A549 (cell line): ENCODE measurements around the gene NADK2. TPM values are rescaled to one million over a fixed set of nuclear protein-coding genes. Genes with fewer than 3 reads are reported as not detected.

Experiments
- ATAC-seq, 2 experiments: fragments of 200-7000 bp in 1 of 2; fragments of >200 bp in 1 of 2; cut with Nextera tagmentation in 1 of 2; cut with Tn5 transposase in 1 of 2; 3 replicates each; pipeline versions ENCODE4 v1.8.0 to v1.9.1; 2018 to 2020; ENCODE audit warnings: mild to moderate bottlenecking in 1 of 2, moderate library complexity in 1 of 2
- CTCF ChIA-PET: fragments of 300-600 bp; sonication (Branson Sonifier 250); formaldehyde crosslinking; extraction: SDS; loops from one replicate; lab custom pipeline; 2021; ENCODE audit warnings: antibody characterized with exemption, inconsistent platforms; lab: Yijun Ruan, JAX
- POLR2A ChIA-PET: fragments of 350-600 bp; formaldehyde crosslinking; extraction: SDS; loops from one replicate; lab custom pipeline; 2021; ENCODE audit warnings: antibody characterized with exemption, inconsistent platforms; lab: Yijun Ruan, JAX
- DNase-seq, 2 experiments: peaks; one replicate each; pipeline versions ENCODE4 v3.0.0 to v3.0.0-alpha.2; 2011 to 2016; ENCODE audit warnings: low read depth in 1 of 2, low spot score in 1 of 2
- FAIRE-seq: peaks from 2 replicates; lab custom pipeline; 2011; peaks lifted over from hg19 to GRCh38; lab: Jason Lieb, UNC
- H3K27ac ChIP-seq, 2 experiments: fragments of >200 bp; sonication (Bioruptor Twin); formaldehyde crosslinking; 3 replicates each; pipeline ENCODE4 v1.5.1; 2016 to 2017
- H3K4me1 ChIP-seq: fragments of >200 bp; sonication (Bioruptor Twin); formaldehyde crosslinking; 3 replicates; pipeline ENCODE4 v1.6.1; 2016
- H3K4me2 ChIP-seq: fragments of >200 bp; sonication (Bioruptor Twin); formaldehyde crosslinking; 3 replicates; pipeline ENCODE4 v1.6.1; 2016
- H3K4me3 ChIP-seq: fragments of >200 bp; sonication (Bioruptor Twin); formaldehyde crosslinking; 3 replicates; pipeline ENCODE4 v1.5.1; 2016
- H3K9me3 ChIP-seq: fragments of >200 bp; sonication (Bioruptor Twin); formaldehyde crosslinking; 3 replicates; pipeline ENCODE4 v1.6.1; 2016
- CHD4 ChIP-seq: fragments of 200-600 bp; sonication (generic); IDR thresholded peaks from 2 replicates; pipeline ENCODE4 v1.6.1; 2016; ENCODE audit warnings: antibody characterized with exemption, mild to moderate bottlenecking, borderline replicate concordance
- EP300 ChIP-seq, 2 experiments: fragments of >200 bp; sonication (Bioruptor Twin); formaldehyde crosslinking; IDR thresholded peaks; 2 replicates in 1 of 2; 3 replicates in 1 of 2; pipeline ENCODE4 v1.6.1; 2016 to 2017
- ESRRA ChIP-seq: fragments of 150-350 bp; IDR thresholded peaks from 2 replicates; pipeline ENCODE4 v1.6.1; 2014; ENCODE audit warnings: mild to moderate bottlenecking, low read length, borderline replicate concordance
- FOSL2 ChIP-seq, 2 experiments: fragments of 450-650 bp in 1 of 2; fragments of >200 bp in 1 of 2; sonication (Bioruptor Twin) in 1 of 2; formaldehyde crosslinking; IDR thresholded peaks; 2 replicates each; pipeline versions ENCODE4 v1.5.0 to v1.6.1; 2016 to 2020; ENCODE audit warnings: mild to moderate bottlenecking in 1 of 2, moderate library complexity in 1 of 2
- FOXS1 ChIP-seq: fragments of 250-450 bp; sonication (Bioruptor Pico); IDR thresholded peaks from 2 replicates; pipeline ENCODE4 v1.5.0; 2020; ENCODE audit warnings: mild to moderate bottlenecking, moderate library complexity
- GATA3 ChIP-seq: IDR thresholded peaks from 2 replicates; pipeline ENCODE4 v1.6.1; 2012; ENCODE audit warnings: borderline replicate concordance
- HEYL ChIP-seq: fragments of 250-450 bp; sonication (Bioruptor Pico); IDR thresholded peaks from 2 replicates; pipeline ENCODE4 v1.8.0; 2021; ENCODE audit warnings: mild to moderate bottlenecking, moderate library complexity
- HOXB13 ChIP-seq: fragments of 250-450 bp; sonication (Bioruptor Pico); IDR thresholded peaks from 2 replicates; pipeline ENCODE4 v1.5.0; 2020; ENCODE audit warnings: low read depth, mild to moderate bottlenecking, moderate library complexity
- JUN ChIP-seq, 2 experiments: fragments of >200 bp; sonication (Bioruptor Twin); formaldehyde crosslinking; IDR thresholded peaks; 2 replicates in 1 of 2; 3 replicates in 1 of 2; pipeline ENCODE4 v1.6.1; 2016 to 2017
- JUNB ChIP-seq: fragments of >200 bp; sonication (Bioruptor Twin); formaldehyde crosslinking; IDR thresholded peaks from 2 replicates; pipeline ENCODE4 v1.6.1; 2016
- KDM1A ChIP-seq: fragments of 200-600 bp; sonication (generic); IDR thresholded peaks from 2 replicates; pipeline ENCODE4 v1.6.1; 2016; ENCODE audit warnings: low read depth, mild to moderate bottlenecking
- MAFK ChIP-seq: fragments of 450-650 bp; IDR thresholded peaks from 2 replicates; pipeline ENCODE4 v1.6.1; 2014; ENCODE audit not compliant: partially characterized antibody
- MYC ChIP-seq: IDR thresholded peaks from 2 replicates; pipeline ENCODE4 v1.6.1; 2012; ENCODE audit warnings: mild to moderate bottlenecking, inconsistent platforms, low read length, improper control_type of control experiment, borderline replicate concordance
- NFE2L2 ChIP-seq: fragments of 150-350 bp; conservative IDR thresholded peaks from 2 replicates; pipeline ENCODE4 v1.6.1; 2014; ENCODE audit warnings: low read length
- NPAS2 ChIP-seq: fragments of 250-450 bp; sonication (Bioruptor Pico); IDR thresholded peaks from 2 replicates; pipeline ENCODE4 v1.8.0; 2022; ENCODE audit warnings: mild to moderate bottlenecking, moderate library complexity, borderline replicate concordance
- POLR2AphosphoS2 ChIP-seq: conservative IDR thresholded peaks from 2 replicates; pipeline ENCODE4 v1.6.1; 2012; ENCODE audit warnings: low read length, improper control_type of control experiment, inconsistent platforms
- RNF2 ChIP-seq: fragments of 200-600 bp; sonication (generic); IDR thresholded peaks from 2 replicates; pipeline ENCODE4 v1.6.1; 2016; ENCODE audit warnings: low read depth, mild to moderate bottlenecking, antibody characterized with exemption, moderate library complexity, borderline replicate concordance
- SMC3 ChIP-seq: fragments of >200 bp; sonication (Bioruptor Twin); formaldehyde crosslinking; IDR thresholded peaks from 3 replicates; pipeline ENCODE4 v1.6.1; 2018; ENCODE audit warnings: inconsistent platforms
- TFCP2L1 ChIP-seq: fragments of 250-450 bp; sonication (Bioruptor Pico); IDR thresholded peaks from 2 replicates; pipeline ENCODE4 v1.5.0; 2021; ENCODE audit warnings: mild to moderate bottlenecking
- ZC3H11A ChIP-seq: fragments of 450-650 bp; IDR thresholded peaks from 2 replicates; pipeline ENCODE4 v1.6.1; 2014; ENCODE audit warnings: antibody characterized with exemption, mild to moderate bottlenecking
- ZFP36 ChIP-seq: fragments of 450-650 bp; IDR thresholded peaks from 2 replicates; pipeline ENCODE4 v1.6.1; 2014; ENCODE audit warnings: borderline replicate concordance; ENCODE audit not compliant: partially characterized antibody
- ZSCAN20 ChIP-seq: fragments of 250-450 bp; sonication (Bioruptor Pico); IDR thresholded peaks from 2 replicates; pipeline ENCODE4 v1.8.0; 2022; ENCODE audit warnings: mild to moderate bottlenecking, moderate library complexity
- WGBS: methylation state at CpG from one replicate; pipeline ENCODE4 v1.1.6; 2017; ENCODE audit errors: missing lambda C conversion rate; 5-methylcytosine and 5-hydroxymethylcytosine counted together
- polyA plus RNA-seq, 4 experiments: library from polyadenylated mRNA; depleted of rRNA in 3 of 4; stranded (reverse); fragments of >200 nt; fragmentation: RNase III in 1 of 4; extraction: RNeasy Plus Mini Kit Qiagen cat#74134 plus additional on column Dnase treatment in 1 of 4; gene quantifications; 2 replicates in 3 of 4; 3 replicates in 1 of 4; pipeline ENCODE4 v1.2.3, GENCODE V29; 2011 to 2017
- TF ChIP-seq, protein P1 (sequence below): fragments of 450-650 bp; IDR thresholded peaks from 2 replicates; pipeline ENCODE4 v1.6.1; 2014; ENCODE audit warnings: antibody characterized with exemption
- TF ChIP-seq, protein P2 (sequence below): fragments of >200 bp; sonication (Bioruptor Twin); formaldehyde crosslinking; IDR thresholded peaks from 3 replicates; pipeline ENCODE4 v1.6.1; 2016
- TF ChIP-seq, protein P3 (sequence below): IDR thresholded peaks from 2 replicates; pipeline ENCODE4 v1.6.1; 2012
- TF ChIP-seq, protein P4 (sequence below): fragments of 250-450 bp; sonication (Bioruptor Pico); IDR thresholded peaks from 2 replicates; pipeline ENCODE4 v1.5.0; 2021; ENCODE audit warnings: mild to moderate bottlenecking, moderate library complexity, borderline replicate concordance
- TF ChIP-seq, protein P5 (sequence below): IDR thresholded peaks from 2 replicates; pipeline ENCODE4 v1.6.1; 2012

NADK2 gene
- polyA plus RNA-seq, 2 of the 4 experiments (the other 2 are of a cell fraction) = 12.6 to 21.9 TPM

DNA sequence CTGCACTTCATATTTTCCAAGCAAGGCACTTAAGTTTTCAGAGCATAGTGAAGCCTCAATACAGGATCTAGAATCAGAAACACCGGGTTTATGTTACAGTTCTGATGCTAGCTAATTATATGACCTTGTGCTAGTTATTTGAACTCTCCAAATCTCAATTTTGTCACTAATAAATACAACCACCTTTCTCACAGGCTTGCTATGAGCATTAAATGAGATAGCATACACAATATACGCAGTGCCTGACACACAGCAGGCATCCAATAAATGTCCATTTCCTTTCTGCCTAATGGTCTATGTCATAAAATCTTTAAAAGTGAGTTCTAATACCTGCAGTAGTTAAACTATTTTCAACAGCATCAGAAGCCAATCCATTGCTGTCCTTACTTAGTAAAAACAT lies 32.9 kb downstream of the NADK2 start:
- H3K9me3 ChIP-seq = no peaks in the 10 kb centered on the region
- H3K27ac ChIP-seq = no peak overlapping the region
- H3K4me2 ChIP-seq = no peak overlapping the region
- no peak for ATAC-seq
- H3K4me1 ChIP-seq = no peaks in the 10 kb centered on the region
- WGBS = 90% methylated on average over 2 of the region's 2 CpGs
- H3K4me3 ChIP-seq = no peak overlapping the region
- DNase-seq = no peak
- no peak for FAIRE-seq
- TF ChIP-seq NPAS2 (no peak), ESRRA (no peak), ZFP36 (no peak), RNF2 (no peak), HOXB13 (no peak)
- TF ChIP-seq, protein P1, sequence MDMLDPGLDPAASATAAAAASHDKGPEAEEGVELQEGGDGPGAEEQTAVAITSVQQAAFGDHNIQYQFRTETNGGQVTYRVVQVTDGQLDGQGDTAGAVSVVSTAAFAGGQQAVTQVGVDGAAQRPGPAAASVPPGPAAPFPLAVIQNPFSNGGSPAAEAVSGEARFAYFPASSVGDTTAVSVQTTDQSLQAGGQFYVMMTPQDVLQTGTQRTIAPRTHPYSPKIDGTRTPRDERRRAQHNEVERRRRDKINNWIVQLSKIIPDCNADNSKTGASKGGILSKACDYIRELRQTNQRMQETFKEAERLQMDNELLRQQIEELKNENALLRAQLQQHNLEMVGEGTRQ = no peak
- TF ChIP-seq, all 56 proteins: peak for 0
- ChIA-PET POLR2A (no interaction called here), CTCF (no interaction called here)

DNA sequence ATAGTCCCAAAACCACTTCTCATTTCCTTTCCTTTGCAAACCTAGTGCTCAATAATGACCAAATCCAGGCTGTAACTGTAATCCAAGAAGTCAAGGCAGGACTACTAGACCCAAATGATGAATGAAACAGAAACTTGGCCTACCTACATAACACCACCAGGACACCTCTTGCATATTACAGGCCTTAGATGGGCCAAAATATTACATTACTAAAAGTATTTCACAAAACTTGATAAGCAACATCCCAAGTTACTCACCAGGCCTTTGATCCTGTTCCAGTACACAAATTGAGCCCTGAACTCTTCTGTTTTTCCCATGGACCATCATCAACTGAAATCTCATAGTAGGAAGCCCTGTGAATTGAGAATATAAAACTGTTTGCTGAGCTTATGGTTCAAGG lies 34.8 kb downstream of the NADK2 start:
- ChIA-PET POLR2A (no interaction called here), CTCF (interaction anchor here (1.0 kb wide), 1 partner anchor 29 kb away, joined by 3 read pairs; no protein-coding TSS in a partner anchor)
- TF ChIP-seq ZC3H11A = no peak
- no peak for TF ChIP-seq MAFK
- no peak for TF ChIP-seq EP300 (IDR thresholded peaks at IDR 0.05)
- no peak for TF ChIP-seq ZSCAN20
- TF ChIP-seq TFCP2L1 (CRISPR knock-in tag) = no peak
- TF ChIP-seq, protein P2, sequence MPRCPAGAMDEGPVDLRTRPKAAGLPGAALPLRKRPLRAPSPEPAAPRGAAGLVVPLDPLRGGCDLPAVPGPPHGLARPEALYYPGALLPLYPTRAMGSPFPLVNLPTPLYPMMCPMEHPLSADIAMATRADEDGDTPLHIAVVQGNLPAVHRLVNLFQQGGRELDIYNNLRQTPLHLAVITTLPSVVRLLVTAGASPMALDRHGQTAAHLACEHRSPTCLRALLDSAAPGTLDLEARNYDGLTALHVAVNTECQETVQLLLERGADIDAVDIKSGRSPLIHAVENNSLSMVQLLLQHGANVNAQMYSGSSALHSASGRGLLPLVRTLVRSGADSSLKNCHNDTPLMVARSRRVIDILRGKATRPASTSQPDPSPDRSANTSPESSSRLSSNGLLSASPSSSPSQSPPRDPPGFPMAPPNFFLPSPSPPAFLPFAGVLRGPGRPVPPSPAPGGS = no peak
- TF ChIP-seq POLR2AphosphoS2 = no peak
- TF ChIP-seq CHD4 = no peak
- no peak for TF ChIP-seq FOSL2 (IDR thresholded peaks at IDR 0.05)
- TF ChIP-seq FOSL2 (CRISPR knock-in tag; IDR thresholded peaks at IDR 0.05) = no peak
- TF ChIP-seq, protein P1 = no peak
- TF ChIP-seq, protein P3, sequence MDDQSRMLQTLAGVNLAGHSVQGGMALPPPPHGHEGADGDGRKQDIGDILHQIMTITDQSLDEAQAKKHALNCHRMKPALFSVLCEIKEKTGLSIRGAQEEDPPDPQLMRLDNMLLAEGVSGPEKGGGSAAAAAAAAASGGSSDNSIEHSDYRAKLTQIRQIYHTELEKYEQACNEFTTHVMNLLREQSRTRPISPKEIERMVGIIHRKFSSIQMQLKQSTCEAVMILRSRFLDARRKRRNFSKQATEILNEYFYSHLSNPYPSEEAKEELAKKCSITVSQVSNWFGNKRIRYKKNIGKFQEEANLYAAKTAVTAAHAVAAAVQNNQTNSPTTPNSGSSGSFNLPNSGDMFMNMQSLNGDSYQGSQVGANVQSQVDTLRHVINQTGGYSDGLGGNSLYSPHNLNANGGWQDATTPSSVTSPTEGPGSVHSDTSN = no peak
- TF ChIP-seq FOXS1 (CRISPR knock-in tag) = no peak

DNA sequence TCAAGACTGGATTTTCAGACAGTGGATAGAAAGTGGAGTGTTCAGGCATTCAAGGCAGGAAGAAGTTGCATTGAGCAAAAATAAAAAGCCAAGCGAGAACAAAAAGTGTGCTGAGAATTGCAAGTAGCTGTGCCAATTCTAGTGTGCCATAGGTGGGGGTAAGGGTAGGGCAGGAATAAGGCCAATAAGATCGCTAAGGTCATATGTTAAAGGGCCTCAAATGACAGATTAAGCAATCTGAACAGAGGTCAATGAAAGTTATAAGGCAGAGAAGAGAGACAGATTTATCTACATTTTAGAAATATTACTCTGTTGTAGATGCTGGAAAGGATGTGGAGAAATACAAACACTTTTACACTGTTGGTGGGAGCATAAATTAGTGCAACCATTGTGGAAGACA lies 36.4 kb downstream of the NADK2 start:
- ATAC-seq = no peak
- TF ChIP-seq, protein P4, sequence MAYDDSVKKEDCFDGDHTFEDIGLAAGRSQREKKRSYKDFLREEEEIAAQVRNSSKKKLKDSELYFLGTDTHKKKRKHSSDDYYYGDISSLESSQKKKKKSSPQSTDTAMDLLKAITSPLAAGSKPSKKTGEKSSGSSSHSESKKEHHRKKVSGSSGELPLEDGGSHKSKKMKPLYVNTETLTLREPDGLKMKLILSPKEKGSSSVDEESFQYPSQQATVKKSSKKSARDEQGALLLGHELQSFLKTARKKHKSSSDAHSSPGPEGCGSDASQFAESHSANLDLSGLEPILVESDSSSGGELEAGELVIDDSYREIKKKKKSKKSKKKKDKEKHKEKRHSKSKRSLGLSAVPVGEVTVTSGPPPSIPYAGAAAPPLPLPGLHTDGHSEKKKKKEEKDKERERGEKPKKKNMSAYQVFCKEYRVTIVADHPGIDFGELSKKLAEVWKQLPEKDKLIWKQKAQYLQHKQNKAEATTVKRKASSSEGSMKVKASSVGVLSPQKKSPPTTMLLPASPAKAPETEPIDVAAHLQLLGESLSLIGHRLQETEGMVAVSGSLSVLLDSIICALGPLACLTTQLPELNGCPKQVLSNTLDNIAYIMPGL (CRISPR knock-in tag) = no peak
- TF ChIP-seq, protein P2 = no peak
- no peak for TF ChIP-seq JUN (IDR thresholded peaks at IDR 0.05)
- TF ChIP-seq NFE2L2 = no peak
- no peak for TF ChIP-seq KDM1A
- no peak for TF ChIP-seq JUNB
- no peak for TF ChIP-seq HEYL (CRISPR knock-in tag)
- TF ChIP-seq GATA3 = no peak
- no peak for TF ChIP-seq FOXS1 (CRISPR knock-in tag)
- TF ChIP-seq, protein P5, sequence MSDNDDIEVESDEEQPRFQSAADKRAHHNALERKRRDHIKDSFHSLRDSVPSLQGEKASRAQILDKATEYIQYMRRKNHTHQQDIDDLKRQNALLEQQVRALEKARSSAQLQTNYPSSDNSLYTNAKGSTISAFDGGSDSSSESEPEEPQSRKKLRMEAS = no peak
- no peak for TF ChIP-seq SMC3
- TF ChIP-seq MYC = no peak
- no peak for TF ChIP-seq NPAS2
- TF ChIP-seq, all 56 proteins: peak for 0
- Histone ChIP-seq H3K27ac (no peak overlapping the region), H3K4me2 (no peak overlapping the region), H3K9me3 (no peaks in the 10 kb centered on the region), H3K4me3 (no peak overlapping the region), H3K4me1 (no peaks in the 10 kb centered on the region)
- no peak for FAIRE-seq
- 93% methylated on average over 2 of the region's 2 CpGs for WGBS
- ChIA-PET POLR2A (no interaction called here), CTCF (interaction anchor here (0.6 kb wide), 1 partner anchor 8 kb away, joined by 3 read pairs; no protein-coding TSS in a partner anchor)
- no peak for DNase-seq

More for the DNA sequence above, 34.8 kb downstream of the NADK2 start:
- ATAC-seq (no peak), DNase-seq (no peak), FAIRE-seq (no peak)
- no peaks in the 10 kb centered on the region for H3K9me3 ChIP-seq
- H3K4me1 ChIP-seq = no peaks in the 10 kb centered on the region
- H3K4me2 ChIP-seq = no peak overlapping the region
- no peak overlapping the region for H3K27ac ChIP-seq
- no peak overlapping the region for H3K4me3 ChIP-seq
